Osteocyte (in vitro differentiated cells): Measurements from ENCODE around the gene SLC22A4. TPM values are rescaled to one million over a fixed set of nuclear protein-coding genes. Genes with fewer than 3 reads are reported as not detected.

Experiments
- DNase-seq: peaks from one replicate; pipeline ENCODE4 v3.0.0; 2021; ENCODE audit warnings: mixed read lengths; ENCODE audit not compliant: unreplicated experiment; ENCODE audit errors: extremely low spot score
- H3K27ac Mint-ChIP-seq: one replicate; pipeline ENCODE4 v1.8.0; 2021; ENCODE audit warnings: mild to moderate bottlenecking, mixed read lengths; ENCODE audit not compliant: unreplicated experiment
- H3K27me3 Mint-ChIP-seq: one replicate; pipeline ENCODE4 v1.8.0; 2021; ENCODE audit warnings: mixed read lengths; ENCODE audit not compliant: unreplicated experiment
- H3K36me3 Mint-ChIP-seq: one replicate; pipeline ENCODE4 v1.8.0; 2021; ENCODE audit warnings: mixed read lengths; ENCODE audit not compliant: unreplicated experiment
- H3K4me1 Mint-ChIP-seq: one replicate; pipeline ENCODE4 v1.8.0; 2021; ENCODE audit warnings: mixed read lengths; ENCODE audit not compliant: unreplicated experiment
- H3K4me3 Mint-ChIP-seq: one replicate; pipeline ENCODE4 v1.8.0; 2021; ENCODE audit warnings: mild to moderate bottlenecking, moderate library complexity, mixed read lengths; ENCODE audit not compliant: unreplicated experiment
- H3K9me3 Mint-ChIP-seq: one replicate; pipeline ENCODE4 v1.8.0; 2021; ENCODE audit warnings: mixed read lengths; ENCODE audit not compliant: unreplicated experiment
- CTCF ChIP-seq: fragments of 200-600 bp; sonication (generic); IDR thresholded peaks from 2 replicates; pipeline ENCODE4 v1.5.0; 2021; ENCODE audit warnings: antibody characterized with exemption, mild to moderate bottlenecking, moderate library complexity
- total RNA-seq: library from RNA; stranded (reverse); gene quantifications from 2 replicates; pipeline ENCODE4 v1.2.1, GENCODE V29; 2021

The SLC22A4 gene
- total RNA-seq, 1 donor from 2014 or later, result 1.4 TPM

- peaks cover 4% of the 10 kb centered on the region for H3K9me3 Mint-ChIP-seq
- no peak overlapping the region for H3K4me3 Mint-ChIP-seq
- no peak overlapping the region for H3K27ac Mint-ChIP-seq
- peaks cover under 1% of the 10 kb centered on the region for H3K36me3 Mint-ChIP-seq
- no peak for TF ChIP-seq CTCF
- H3K4me1 Mint-ChIP-seq, result peaks cover 3% of the 10 kb centered on the region
- no peaks in the 10 kb centered on the region for H3K27me3 Mint-ChIP-seq
- no peak for DNase-seq
Observed at GRCh38 chr5:132299917-132300316, 5.7 kb downstream of the SLC22A4 start.

- Mint-ChIP-seq H3K27ac (no peak overlapping the region), H3K27me3 (no peaks in the 10 kb centered on the region), H3K4me3 (no peak overlapping the region), H3K9me3 (peaks cover 13% of the 10 kb centered on the region), H3K4me1 (no peaks in the 10 kb centered on the region), H3K36me3 (peaks cover 6% of the 10 kb centered on the region)
- peak; percentile 63 for DNase-seq
- no peak for TF ChIP-seq CTCF
Observed at GRCh38 chr5:132300577-132301343, 6.6 kb downstream of the SLC22A4 start.

- Mint-ChIP-seq H3K36me3 (peaks cover 6% of the 10 kb centered on the region), H3K27ac (no peak overlapping the region), H3K4me3 (no peak overlapping the region), H3K27me3 (no peaks in the 10 kb centered on the region), H3K4me1 (no peaks in the 10 kb centered on the region), H3K9me3 (peaks cover 15% of the 10 kb centered on the region)
- TF ChIP-seq CTCF, result no peak
- peak; percentile 67 for DNase-seq
Observed at GRCh38 chr5:132301344-132302271, 7.4 kb downstream of the SLC22A4 start.

- Mint-ChIP-seq H3K4me1 (no peaks in the 10 kb centered on the region), H3K4me3 (no peak overlapping the region), H3K36me3 (peaks cover 6% of the 10 kb centered on the region), H3K27me3 (no peaks in the 10 kb centered on the region), H3K27ac (no peak overlapping the region), H3K9me3 (peaks cover 15% of the 10 kb centered on the region)
- TF ChIP-seq CTCF, result no peak
- peak; percentile 51 for DNase-seq
Observed at GRCh38 chr5:132302413-132302812, 8.2 kb downstream of the SLC22A4 start.

- no peak overlapping the region for H3K4me3 Mint-ChIP-seq
- no peak overlapping the region for H3K27ac Mint-ChIP-seq
- peaks cover 15% of the 10 kb centered on the region for H3K9me3 Mint-ChIP-seq
- no peaks in the 10 kb centered on the region for H3K4me1 Mint-ChIP-seq
- peak; percentile 25 for DNase-seq
- no peaks in the 10 kb centered on the region for H3K27me3 Mint-ChIP-seq
- H3K36me3 Mint-ChIP-seq, result peaks cover 6% of the 10 kb centered on the region
- no peak for TF ChIP-seq CTCF
Observed at GRCh38 chr5:132303589-132303988, 9.4 kb downstream of the SLC22A4 start.
